HFF-Myc (cell line): Measurements from ENCODE around the gene RBM15B.

Experiments
- DNase-seq: peaks from one replicate; pipeline ENCODE4 v3.0.0-alpha.2; 2011; ENCODE audit warnings: low read depth; ENCODE audit errors: extremely low read depth
- H3K4me3 ChIP-seq: replicated peaks from 2 replicates; pipeline ENCODE4 v1.5.1; 2011; ENCODE audit warnings: low read depth, mild to moderate bottlenecking, control low read depth, low read length
- CTCF ChIP-seq: IDR thresholded peaks from 2 replicates; pipeline ENCODE4 v1.5.1; 2012; ENCODE audit warnings: mild to moderate bottlenecking, low read depth, low read length, control low read depth; ENCODE audit errors: missing control alignments

Gene RBM15B

GRCh38 chr3:51378065-51378464 is 13.0 kb upstream of the RBM15B start:
- TF ChIP-seq CTCF: no peak
- no peak for DNase-seq

DNA sequence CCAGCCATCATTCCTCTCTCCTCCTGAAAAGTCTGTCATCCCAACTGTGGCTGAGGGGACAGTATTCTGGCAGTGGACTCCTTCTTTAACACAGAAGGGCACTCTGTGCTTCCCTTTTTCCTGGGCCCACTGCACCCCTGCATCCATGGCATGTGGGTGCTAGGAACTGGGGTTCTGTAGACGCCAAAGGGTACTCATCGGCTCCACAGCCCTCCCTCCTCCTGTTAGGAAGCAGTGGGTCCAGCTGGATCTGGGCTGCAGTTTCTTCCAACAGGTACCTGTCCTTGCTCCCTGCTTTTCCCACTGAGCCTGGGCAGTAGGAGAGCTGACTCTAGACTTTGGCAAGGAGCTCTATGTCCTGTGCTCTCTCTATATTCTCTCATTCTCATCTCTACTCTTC is 12.4 kb upstream of the RBM15B start:
- TF ChIP-seq CTCF: no peak
- no peak for DNase-seq
- no peak overlapping the region for H3K4me3 ChIP-seq

More at GRCh38 chr3:51378065-51378464, 13.0 kb upstream of the RBM15B start:
- no peak overlapping the region for H3K4me3 ChIP-seq

DNA sequence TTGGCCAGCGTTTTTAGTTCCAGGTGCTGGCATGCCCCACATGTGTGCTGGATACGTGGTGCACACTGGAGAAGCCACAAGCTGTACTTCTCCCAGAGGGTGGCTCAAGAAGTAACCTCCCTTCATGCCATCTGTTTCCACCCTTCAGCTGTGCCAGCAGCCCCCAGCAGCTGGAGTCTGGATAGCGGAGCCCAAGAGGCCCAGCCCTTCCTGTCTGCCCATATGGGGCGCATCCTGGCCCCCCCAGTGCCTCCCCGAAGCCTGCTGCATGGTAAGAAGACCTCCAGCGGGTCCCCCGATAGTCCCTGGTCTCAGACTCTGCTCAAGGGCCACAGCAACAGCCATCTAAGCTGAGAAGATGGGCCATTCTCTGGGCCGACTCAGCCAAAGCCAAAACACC is 11.8 kb upstream of the RBM15B start:
- H3K4me3 ChIP-seq: no peak overlapping the region
- no peak for DNase-seq
- no peak for TF ChIP-seq CTCF

GRCh38 chr3:51379746-51380455 is 11.2 kb upstream of the RBM15B start:
- no peak for TF ChIP-seq CTCF
- no peak overlapping the region for H3K4me3 ChIP-seq
- DNase-seq: no peak

GRCh38 chr3:51380601-51381332 is 10.3 kb upstream of the RBM15B start:
- no peak for TF ChIP-seq CTCF
- DNase-seq: no peak
- no peak overlapping the region for H3K4me3 ChIP-seq

DNA sequence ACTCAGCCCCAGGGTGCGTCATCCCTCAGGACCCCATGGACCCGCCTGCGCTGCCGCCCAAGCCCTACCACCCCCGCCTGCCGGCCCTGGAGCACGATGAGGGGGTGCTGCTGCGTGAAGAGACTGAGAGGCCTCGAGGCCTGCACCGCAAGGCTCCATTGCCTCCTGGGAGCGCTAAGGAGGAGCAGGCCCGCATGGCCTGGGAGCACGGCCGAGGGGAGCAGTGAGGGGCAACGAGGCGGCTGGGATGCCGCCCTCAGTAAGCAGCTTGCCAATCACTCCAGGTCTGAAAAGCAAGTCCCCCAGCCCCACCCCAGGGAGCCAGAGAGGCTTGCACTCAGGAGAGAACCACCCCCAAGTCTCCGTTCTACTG is 9.8 kb upstream of the RBM15B start:
- no peak overlapping the region for H3K4me3 ChIP-seq
- TF ChIP-seq CTCF: no peak
- DNase-seq: no peak
